ENCODE data around the gene JPH3. TPM values are rescaled to one million over a fixed set of nuclear protein-coding genes. Genes with fewer than 3 reads are reported as not detected.

Gene JPH3
- total and polyA plus RNA-seq, 2 experiments from 2014 or later = 1.8 to 4.8 TPM

DNA sequence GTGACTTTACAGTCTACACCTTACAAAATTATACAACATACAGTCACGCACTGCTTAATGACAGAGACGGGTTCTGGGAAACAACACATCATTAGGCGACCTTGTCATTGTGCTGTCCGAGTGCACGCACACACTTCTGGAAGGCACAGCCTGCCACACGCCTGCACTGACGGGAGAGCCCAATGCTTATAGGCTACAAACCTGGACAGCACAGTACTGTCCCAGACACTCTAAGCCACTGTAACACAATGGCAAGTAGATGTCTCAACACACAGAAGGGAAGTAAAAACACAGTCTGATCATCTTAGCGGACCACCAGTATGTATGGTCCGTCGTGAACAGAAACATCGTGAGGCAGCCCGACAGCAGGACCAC, 133.7 kb downstream of the JPH3 start:
- Histone ChIP-seq H3K79me2 (no peaks in the 10 kb centered on the region), H3K36me3 (replicated peaks; ENCODE audit: insufficient read depth, low read depth) (no peaks in the 10 kb centered on the region), H3K27ac (no peak overlapping the region), H3K4me3 (no peak overlapping the region), H2AFZ (no peak overlapping the region), H3K4me1 (ENCODE audit: insufficient read depth) (no peaks in the 10 kb centered on the region), H4K20me1 (ENCODE audit: insufficient read depth, poor library complexity, severe bottlenecking) (no peaks in the 10 kb centered on the region), H3K27me3 (no peaks in the 10 kb centered on the region), H3K4me2 (no peak overlapping the region), H3K9me3 (ENCODE audit: low read depth) (no peaks in the 10 kb centered on the region), H3K9me2 (replicated peaks; ENCODE audit: insufficient read depth) (no peaks in the 10 kb centered on the region)
- WGBS (ENCODE audit: low lambda C conversion rate, missing lambda C conversion rate) = 94% methylated on average over 12 of the region's 12 CpGs
- no peak for DNase-seq (ENCODE audit: low spot score)
- TF ChIP-seq EZH2 (IDR thresholded peaks at IDR 0.05; ENCODE audit: borderline replicate concordance) = no peak
- TF ChIP-seq EZH2phosphoT487 (IDR thresholded peaks at IDR 0.05; ENCODE audit: low read depth, severe bottlenecking, unreplicated experiment) = no peak
- TF ChIP-seq, protein P1, sequence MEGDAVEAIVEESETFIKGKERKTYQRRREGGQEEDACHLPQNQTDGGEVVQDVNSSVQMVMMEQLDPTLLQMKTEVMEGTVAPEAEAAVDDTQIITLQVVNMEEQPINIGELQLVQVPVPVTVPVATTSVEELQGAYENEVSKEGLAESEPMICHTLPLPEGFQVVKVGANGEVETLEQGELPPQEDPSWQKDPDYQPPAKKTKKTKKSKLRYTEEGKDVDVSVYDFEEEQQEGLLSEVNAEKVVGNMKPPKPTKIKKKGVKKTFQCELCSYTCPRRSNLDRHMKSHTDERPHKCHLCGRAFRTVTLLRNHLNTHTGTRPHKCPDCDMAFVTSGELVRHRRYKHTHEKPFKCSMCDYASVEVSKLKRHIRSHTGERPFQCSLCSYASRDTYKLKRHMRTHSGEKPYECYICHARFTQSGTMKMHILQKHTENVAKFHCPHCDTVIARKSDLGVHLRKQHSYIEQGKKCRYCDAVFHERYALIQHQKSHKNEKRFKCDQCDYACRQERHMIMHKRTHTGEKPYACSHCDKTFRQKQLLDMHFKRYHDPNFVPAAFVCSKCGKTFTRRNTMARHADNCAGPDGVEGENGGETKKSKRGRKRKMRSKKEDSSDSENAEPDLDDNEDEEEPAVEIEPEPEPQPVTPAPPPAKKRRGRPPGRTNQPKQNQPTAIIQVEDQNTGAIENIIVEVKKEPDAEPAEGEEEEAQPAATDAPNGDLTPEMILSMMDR (IDR thresholded peaks at IDR 0.05; ENCODE audit: poor library complexity) = no peak

DNA sequence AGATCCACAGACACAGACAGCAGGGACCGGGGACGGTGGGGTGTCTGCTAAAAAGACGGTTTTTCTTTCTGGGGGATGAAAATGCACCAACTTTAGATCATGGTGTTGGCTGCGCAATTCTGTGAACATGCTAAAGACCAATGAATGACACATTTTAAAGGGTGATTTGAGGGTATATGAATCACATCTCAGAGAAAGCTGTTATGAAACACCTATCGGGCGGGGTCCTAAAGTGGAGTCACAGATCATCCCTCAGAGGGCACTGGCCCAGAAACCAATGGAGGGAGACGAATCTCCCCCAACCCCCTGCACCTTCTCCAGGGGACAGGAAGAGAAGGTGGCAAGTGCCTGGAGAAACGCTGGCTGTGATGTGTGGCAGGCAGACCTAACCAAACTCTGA, 137.5 kb downstream of the JPH3 start:
- no peak overlapping the region for H3K4me2 ChIP-seq
- TF ChIP-seq EZH2 (IDR thresholded peaks at IDR 0.05; ENCODE audit: borderline replicate concordance) (no peak), EZH2phosphoT487 (IDR thresholded peaks at IDR 0.05; ENCODE audit: low read depth, severe bottlenecking, unreplicated experiment) (no peak)
- TF ChIP-seq, protein P1 (IDR thresholded peaks at IDR 0.05; ENCODE audit: poor library complexity) = no peak
- no peak overlapping the region for H2AFZ ChIP-seq
- H3K4me3 ChIP-seq = no peak overlapping the region
- H3K9me3 ChIP-seq (ENCODE audit: low read depth) = no peaks in the 10 kb centered on the region
- no peak overlapping the region for H3K27ac ChIP-seq
- WGBS (ENCODE audit: low lambda C conversion rate, missing lambda C conversion rate) = 91% methylated on average over 8 of the region's 8 CpGs
- no peaks in the 10 kb centered on the region for H3K27me3 ChIP-seq
- no peaks in the 10 kb centered on the region for H3K4me1 ChIP-seq (ENCODE audit: insufficient read depth)
- no peaks in the 10 kb centered on the region for H4K20me1 ChIP-seq (ENCODE audit: insufficient read depth, poor library complexity, severe bottlenecking)
- H3K79me2 ChIP-seq = no peaks in the 10 kb centered on the region
- no peaks in the 10 kb centered on the region for H3K9me2 ChIP-seq (replicated peaks; ENCODE audit: insufficient read depth)
- no peak for DNase-seq (ENCODE audit: low spot score)
- H3K36me3 ChIP-seq (replicated peaks; ENCODE audit: insufficient read depth, low read depth) = no peaks in the 10 kb centered on the region

DNA sequence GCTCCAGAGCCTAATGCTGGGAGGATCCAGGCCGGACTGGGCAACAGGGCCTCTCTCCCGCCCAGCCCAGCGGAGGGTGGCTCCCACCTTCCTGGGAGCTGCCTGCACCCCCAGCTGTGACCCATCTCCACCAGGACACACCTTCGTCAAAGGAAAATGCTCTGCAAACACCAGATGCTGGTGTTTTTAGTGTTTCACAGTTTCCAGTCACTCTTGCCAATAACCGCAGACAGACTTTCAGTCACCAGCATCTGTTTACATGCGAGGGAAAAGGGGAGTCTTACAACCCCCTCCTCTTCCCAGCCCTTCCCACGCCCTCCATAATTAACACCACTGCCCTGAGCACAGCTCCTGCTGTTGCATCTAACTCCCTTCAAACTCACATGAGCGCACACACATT, 138.1 kb downstream of the JPH3 start:
- H2AFZ ChIP-seq = no peak overlapping the region
- H3K4me3 ChIP-seq = no peak overlapping the region
- no peak overlapping the region for H3K4me2 ChIP-seq
- no peaks in the 10 kb centered on the region for H3K9me3 ChIP-seq (ENCODE audit: low read depth)
- H4K20me1 ChIP-seq (ENCODE audit: insufficient read depth, poor library complexity, severe bottlenecking) = no peaks in the 10 kb centered on the region
- no peaks in the 10 kb centered on the region for H3K36me3 ChIP-seq (replicated peaks; ENCODE audit: insufficient read depth, low read depth)
- no peak for TF ChIP-seq EZH2phosphoT487 (IDR thresholded peaks at IDR 0.05; ENCODE audit: low read depth, severe bottlenecking, unreplicated experiment)
- TF ChIP-seq, protein P1 (IDR thresholded peaks at IDR 0.05; ENCODE audit: poor library complexity) = no peak
- no peak for TF ChIP-seq EZH2 (IDR thresholded peaks at IDR 0.05; ENCODE audit: borderline replicate concordance)
- no peaks in the 10 kb centered on the region for H3K27me3 ChIP-seq
- no peaks in the 10 kb centered on the region for H3K9me2 ChIP-seq (replicated peaks; ENCODE audit: insufficient read depth)
- DNase-seq (ENCODE audit: low spot score) = no peak
- no peak overlapping the region for H3K27ac ChIP-seq
- no peaks in the 10 kb centered on the region for H3K4me1 ChIP-seq (ENCODE audit: insufficient read depth)
- H3K79me2 ChIP-seq = no peaks in the 10 kb centered on the region
- WGBS (ENCODE audit: low lambda C conversion rate, missing lambda C conversion rate) = 95% methylated on average over 8 of the region's 8 CpGs

DNA sequence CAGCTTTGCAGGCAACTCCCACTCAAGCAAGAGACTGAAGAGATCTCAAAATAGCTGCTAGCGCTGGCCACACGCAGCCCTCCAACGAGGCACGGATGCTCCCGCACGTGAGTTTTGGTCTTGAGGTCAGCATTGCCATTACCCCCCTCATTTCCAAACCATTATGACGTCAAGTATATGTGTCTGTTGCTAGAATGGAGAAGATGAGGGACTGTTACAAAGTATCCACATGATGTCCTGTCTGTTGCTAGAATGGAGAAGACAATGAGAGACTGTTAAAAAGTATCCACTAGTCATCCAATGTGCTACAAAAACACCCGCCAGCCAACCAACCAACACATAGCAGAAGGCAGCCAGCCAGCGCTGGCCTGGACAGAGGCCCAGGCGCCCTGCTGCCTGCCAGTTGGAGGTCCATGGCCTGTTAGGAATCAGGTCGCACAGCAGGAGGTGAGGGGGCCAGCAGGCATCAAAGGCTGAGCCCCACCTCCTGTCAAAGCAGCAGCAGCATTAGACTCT, 138.7 kb downstream of the JPH3 start:
- no peaks in the 10 kb centered on the region for H4K20me1 ChIP-seq (ENCODE audit: insufficient read depth, poor library complexity, severe bottlenecking)

More for the DNA sequence above, 138.7 kb downstream of the JPH3 start:
- Histone ChIP-seq H2AFZ (no peak overlapping the region), H3K36me3 (replicated peaks; ENCODE audit: insufficient read depth, low read depth) (no peaks in the 10 kb centered on the region), H3K9me2 (replicated peaks; ENCODE audit: insufficient read depth) (no peaks in the 10 kb centered on the region), H3K79me2 (no peaks in the 10 kb centered on the region), H3K27me3 (no peaks in the 10 kb centered on the region), H3K27ac (no peak overlapping the region), H3K4me2 (no peak overlapping the region), H3K9me3 (ENCODE audit: low read depth) (no peaks in the 10 kb centered on the region), H3K4me3 (no peak overlapping the region), H3K4me1 (ENCODE audit: insufficient read depth) (no peaks in the 10 kb centered on the region)
- DNase-seq (ENCODE audit: low spot score) = no peak
- TF ChIP-seq EZH2 (IDR thresholded peaks at IDR 0.05; ENCODE audit: borderline replicate concordance) = no peak
- TF ChIP-seq EZH2phosphoT487 (IDR thresholded peaks at IDR 0.05; ENCODE audit: low read depth, severe bottlenecking, unreplicated experiment) = no peak
- TF ChIP-seq, protein P1 (IDR thresholded peaks at IDR 0.05; ENCODE audit: poor library complexity) = no peak
- WGBS (ENCODE audit: low lambda C conversion rate, missing lambda C conversion rate) = 94% methylated on average over 11 of the region's 11 CpGs
